ENCODE results near the gene CRACDL. TPM values are rescaled to one million over a fixed set of nuclear protein-coding genes. Genes with fewer than 3 reads are reported as not detected.

The CRACDL gene
- total RNA-seq, 1 donor from 2014 or later = 6.2 TPM

GRCh38 chr2:98894331-98895000, 41.6 kb downstream of the CRACDL start:
- peaks cover 2% of the 10 kb centered on the region for H3K27me3 Mint-ChIP-seq
- H3K9me3 Mint-ChIP-seq = peaks cover 7% of the 10 kb centered on the region
- H3K27ac Mint-ChIP-seq = no peak overlapping the region
- DNase-seq (ENCODE audit: extremely low spot score, unreplicated experiment) = peak; percentile 39
- no peak for TF ChIP-seq CTCF (conservative IDR thresholded peaks at IDR 0.05)
- peaks cover 5% of the 10 kb centered on the region for H3K4me1 Mint-ChIP-seq (ENCODE audit: unreplicated experiment)
- no peaks in the 10 kb centered on the region for H3K36me3 Mint-ChIP-seq
- H3K4me3 Mint-ChIP-seq = no peak overlapping the region

GRCh38 chr2:98893911-98894321, 42.1 kb downstream of the CRACDL start:
- H3K4me3 Mint-ChIP-seq = no peak overlapping the region
- no peaks in the 10 kb centered on the region for H3K27me3 Mint-ChIP-seq
- no peak overlapping the region for H3K27ac Mint-ChIP-seq
- peaks cover 5% of the 10 kb centered on the region for H3K4me1 Mint-ChIP-seq (ENCODE audit: unreplicated experiment)
- no peak for TF ChIP-seq CTCF (conservative IDR thresholded peaks at IDR 0.05)
- peak; percentile 15 for DNase-seq (ENCODE audit: extremely low spot score, unreplicated experiment)
- H3K9me3 Mint-ChIP-seq = peaks cover 7% of the 10 kb centered on the region
- H3K36me3 Mint-ChIP-seq = no peaks in the 10 kb centered on the region

GRCh38 chr2:98892871-98893270, 43.2 kb downstream of the CRACDL start:
- no peak overlapping the region for H3K4me3 Mint-ChIP-seq
- no peaks in the 10 kb centered on the region for H3K36me3 Mint-ChIP-seq
- H3K9me3 Mint-ChIP-seq = peaks cover 7% of the 10 kb centered on the region
- peaks cover 5% of the 10 kb centered on the region for H3K4me1 Mint-ChIP-seq (ENCODE audit: unreplicated experiment)
- TF ChIP-seq CTCF (conservative IDR thresholded peaks at IDR 0.05) = no peak
- H3K27me3 Mint-ChIP-seq = peaks cover 4% of the 10 kb centered on the region
- H3K27ac Mint-ChIP-seq = no peak overlapping the region
- DNase-seq (ENCODE audit: extremely low spot score, unreplicated experiment) = peak; percentile 47

GRCh38 chr2:98891591-98891990, 44.4 kb downstream of the CRACDL start:
- H3K4me3 Mint-ChIP-seq = no peak overlapping the region
- peaks cover 4% of the 10 kb centered on the region for H3K27me3 Mint-ChIP-seq
- peaks cover 5% of the 10 kb centered on the region for H3K4me1 Mint-ChIP-seq (ENCODE audit: unreplicated experiment)
- H3K27ac Mint-ChIP-seq = no peak overlapping the region
- H3K9me3 Mint-ChIP-seq = peaks cover 8% of the 10 kb centered on the region
- no peaks in the 10 kb centered on the region for H3K36me3 Mint-ChIP-seq
- DNase-seq (ENCODE audit: extremely low spot score, unreplicated experiment) = no peak
- TF ChIP-seq CTCF (conservative IDR thresholded peaks at IDR 0.05) = no peak

- Mint-ChIP-seq H3K27me3 (peaks cover 4% of the 10 kb centered on the region), H3K4me1 (ENCODE audit: unreplicated experiment) (no peaks in the 10 kb centered on the region), H3K36me3 (no peaks in the 10 kb centered on the region), H3K27ac (no peak overlapping the region), H3K9me3 (peaks cover 18% of the 10 kb centered on the region), H3K4me3 (no peak overlapping the region)
- DNase-seq (ENCODE audit: extremely low spot score, unreplicated experiment) = peak; percentile 6
- no peak for TF ChIP-seq CTCF (conservative IDR thresholded peaks at IDR 0.05)
Observed at GRCh38 chr2:98886066-98886554, 49.9 kb downstream of the CRACDL start.

Measured in type B pancreatic cell (in vitro differentiated cells).